Mucosa of descending colon (tissue), 3 donors: Measurements from ENCODE around the gene PER1. TPM values are rescaled to one million over a fixed set of nuclear protein-coding genes. Genes with fewer than 3 reads are reported as not detected.

Source experiments
- ATAC-seq: fragments of 200-7000 bp; cut with Tn5 transposase; one replicate; pipeline ENCODE4 v1.9.1; 2020; ENCODE audit warnings: mild to moderate bottlenecking, moderate library complexity
- DNase-seq, 3 donors: peaks; one replicate each; pipeline ENCODE4 v3.0.0-alpha.2; 2020
- H3K36me3 ChIP-seq: fragments of 200-600 bp; one replicate; pipeline ENCODE4 v1.8.0; 2021; ENCODE audit warnings: low read depth, mild to moderate bottlenecking
- H3K4me1 ChIP-seq: fragments of 200-600 bp; one replicate; pipeline ENCODE4 v1.8.0; 2021; ENCODE audit warnings: low read depth, mild to moderate bottlenecking
- H3K4me3 ChIP-seq: fragments of 200-600 bp; one replicate; pipeline ENCODE4 v1.8.0; 2021; ENCODE audit warnings: mild to moderate bottlenecking
- H3K9me3 ChIP-seq: fragments of 200-600 bp; one replicate; pipeline ENCODE4 v1.8.0; 2021; ENCODE audit warnings: mild to moderate bottlenecking
- intact Hi-C, 2 donors: fragments of 100-400 bp; cut with DNase I in 1 of 2; cut with micrococcal nuclease in 1 of 2; formaldehyde crosslinking; loops; one replicate each; pipeline versions ENCODE4 v1.11.0 to v1.11.1; 2022; cut with DNase I, micrococcal nuclease
- total RNA-seq, 3 donors: library from RNA; stranded (reverse); fragmentation: NEBNext Ultra II Directional in 2 of 3; extraction: Animal tissue kit (Norgen Biotek cat#: 25700) in 2 of 3; gene quantifications; one replicate each; pipeline versions ENCODE4 v1.2.1 to v1.2.4, GENCODE V29; 2021 to 2023
- TF ChIP-seq, protein P1 (sequence below): fragments of 200-600 bp; IDR thresholded peaks from one replicate; pipeline ENCODE4 v1.8.0; 2022; ENCODE audit warnings: antibody characterized with exemption, mild to moderate bottlenecking
- donor health status: DM: no; HTN: no; CAD: no; lungs with moderate emphysema.
- donor health status: DM: no; HTN: no; CAD: no.
- donor health status: DM: no; HTN: yes; CAD: no.

Gene PER1
- total RNA-seq, 3 donors from 2014 or later, result 14.9 to 185 (median 84.0) TPM

DNA sequence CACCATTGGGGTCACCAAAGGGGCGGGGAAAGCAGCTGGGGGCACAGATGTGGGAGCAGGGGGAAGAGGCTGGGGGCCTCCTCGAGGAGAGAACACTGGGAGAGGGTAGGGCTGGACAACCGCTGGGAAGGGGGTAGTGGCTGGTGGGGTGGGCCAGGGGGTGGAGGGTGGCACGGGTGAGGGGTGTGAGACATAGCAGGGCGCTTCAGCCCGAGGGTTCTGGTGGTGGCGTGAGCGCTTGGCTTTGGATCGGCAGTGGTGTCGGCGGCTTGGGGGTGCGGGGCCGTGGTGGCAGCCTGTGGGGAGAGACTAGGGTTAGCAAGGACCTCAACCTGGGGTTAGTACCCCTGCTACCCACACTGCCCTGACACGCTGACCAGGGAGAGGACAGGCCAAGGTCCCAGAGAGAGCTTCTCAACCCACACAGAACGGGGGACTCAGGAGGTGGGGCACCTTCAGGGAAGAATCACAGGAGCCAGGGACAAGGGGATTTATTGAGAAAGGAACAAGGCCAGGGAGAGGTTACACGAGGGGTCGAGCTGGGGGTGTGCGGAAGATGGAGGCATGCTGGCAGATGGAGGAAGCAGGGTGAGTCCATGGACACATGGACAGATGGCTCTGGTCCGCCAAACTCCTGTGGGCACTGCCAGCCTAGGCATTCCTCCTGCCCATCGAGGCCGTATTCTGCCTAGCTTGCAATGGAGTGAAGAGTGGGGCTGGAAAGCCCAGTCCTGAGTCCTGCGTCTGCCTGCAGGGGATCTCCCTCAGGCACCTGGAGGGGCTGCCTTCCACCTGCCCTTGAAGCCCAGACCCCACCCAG lies 8.4 kb downstream of the PER1 start:
- ATAC-seq (no peak), DNase-seq (peak in 1 of 3 donors; percentile 43)
- TF ChIP-seq, protein P1, sequence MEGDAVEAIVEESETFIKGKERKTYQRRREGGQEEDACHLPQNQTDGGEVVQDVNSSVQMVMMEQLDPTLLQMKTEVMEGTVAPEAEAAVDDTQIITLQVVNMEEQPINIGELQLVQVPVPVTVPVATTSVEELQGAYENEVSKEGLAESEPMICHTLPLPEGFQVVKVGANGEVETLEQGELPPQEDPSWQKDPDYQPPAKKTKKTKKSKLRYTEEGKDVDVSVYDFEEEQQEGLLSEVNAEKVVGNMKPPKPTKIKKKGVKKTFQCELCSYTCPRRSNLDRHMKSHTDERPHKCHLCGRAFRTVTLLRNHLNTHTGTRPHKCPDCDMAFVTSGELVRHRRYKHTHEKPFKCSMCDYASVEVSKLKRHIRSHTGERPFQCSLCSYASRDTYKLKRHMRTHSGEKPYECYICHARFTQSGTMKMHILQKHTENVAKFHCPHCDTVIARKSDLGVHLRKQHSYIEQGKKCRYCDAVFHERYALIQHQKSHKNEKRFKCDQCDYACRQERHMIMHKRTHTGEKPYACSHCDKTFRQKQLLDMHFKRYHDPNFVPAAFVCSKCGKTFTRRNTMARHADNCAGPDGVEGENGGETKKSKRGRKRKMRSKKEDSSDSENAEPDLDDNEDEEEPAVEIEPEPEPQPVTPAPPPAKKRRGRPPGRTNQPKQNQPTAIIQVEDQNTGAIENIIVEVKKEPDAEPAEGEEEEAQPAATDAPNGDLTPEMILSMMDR, result no peak
- no peaks in the 10 kb centered on the region for H3K9me3 ChIP-seq
- H3K4me3 ChIP-seq, result no peak overlapping the region
- intact Hi-C loops, result no loop called here
- H3K36me3 ChIP-seq, result peaks cover 29% of the 10 kb centered on the region
- peaks cover 9% of the 10 kb centered on the region for H3K4me1 ChIP-seq

- Histone ChIP-seq H3K4me3 (no peak overlapping the region), H3K9me3 (no peaks in the 10 kb centered on the region), H3K4me1 (peaks cover 15% of the 10 kb centered on the region), H3K36me3 (peaks cover 25% of the 10 kb centered on the region)
- TF ChIP-seq, protein P1, result no peak
- intact Hi-C loops, result no loop called here
- no peak for ATAC-seq
- peak in 1 of 3 donors; percentile 50 for DNase-seq
Measured at GRCh38 chr17:8142887-8143580, 9.2 kb downstream of the PER1 start.

DNA sequence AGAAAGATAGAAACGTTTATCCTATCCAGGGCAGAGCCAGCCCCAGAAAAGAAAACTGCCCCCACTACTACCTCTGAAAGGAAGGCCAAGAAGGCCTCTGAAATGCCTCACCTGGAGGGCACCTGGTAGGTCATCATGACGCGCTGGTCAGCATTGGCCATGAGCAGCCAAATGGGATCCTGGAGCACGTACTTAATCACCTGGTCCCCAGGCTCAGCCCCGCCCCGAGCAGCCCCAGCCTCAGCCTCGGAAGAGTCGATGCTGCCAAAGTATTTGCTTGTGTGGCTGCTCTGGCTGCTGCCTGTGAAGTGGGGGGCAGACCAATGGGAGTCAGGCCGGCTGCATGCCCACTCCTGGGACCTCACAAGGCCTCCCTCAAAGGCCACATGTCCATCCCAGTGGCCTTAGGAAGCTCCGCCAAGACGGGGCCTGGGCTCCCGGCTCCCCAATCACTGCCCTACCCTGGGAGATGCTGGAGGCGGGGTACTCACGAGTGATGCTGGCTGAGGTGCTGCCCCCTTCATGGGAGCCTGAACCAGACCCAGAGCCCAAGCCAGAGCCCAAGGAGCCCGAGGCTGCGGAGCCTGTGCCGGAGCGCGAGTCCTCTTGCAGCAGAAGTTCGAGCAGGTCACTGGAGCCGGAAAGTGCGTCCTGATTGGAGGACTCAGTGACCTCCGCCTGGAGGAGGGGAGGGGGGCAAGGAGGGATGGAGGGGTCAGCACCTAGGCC lies 9.9 kb downstream of the PER1 start:
- TF ChIP-seq, protein P1, result no peak
- Histone ChIP-seq H3K4me1 (peaks cover 17% of the 10 kb centered on the region), H3K4me3 (no peak overlapping the region), H3K36me3 (peaks cover 18% of the 10 kb centered on the region), H3K9me3 (no peaks in the 10 kb centered on the region)
- DNase-seq (peak in 1 of 3 donors; percentile 50), ATAC-seq (no peak)
- intact Hi-C loops, result no loop called here

DNA sequence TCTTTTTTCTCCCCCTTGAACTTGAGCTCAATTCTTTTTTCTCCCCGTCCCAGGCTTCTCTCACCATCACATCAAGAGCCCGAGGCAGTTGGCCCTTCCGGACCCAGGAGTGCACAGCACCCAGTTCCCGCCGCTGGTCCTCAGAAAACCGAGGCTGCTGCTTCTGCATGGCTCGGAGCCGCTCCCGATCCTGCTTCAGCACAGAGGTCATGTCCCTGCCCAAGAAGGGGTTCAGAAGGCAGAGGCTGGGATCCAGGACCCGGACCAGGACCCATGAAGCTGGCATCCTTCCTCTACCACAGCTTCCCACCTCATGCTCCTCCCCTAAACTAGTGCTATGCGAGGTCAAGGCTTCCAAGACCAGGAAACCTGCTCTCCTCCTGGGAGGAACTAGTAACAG lies 10.5 kb downstream of the PER1 start:
- Histone ChIP-seq H3K36me3 (peaks cover 12% of the 10 kb centered on the region), H3K4me1 (peaks cover 17% of the 10 kb centered on the region), H3K4me3 (no peak overlapping the region), H3K9me3 (no peaks in the 10 kb centered on the region)
- DNase-seq (peak in 1 of 3 donors; percentile 48), ATAC-seq (no peak)
- intact Hi-C loops, result no loop called here
- TF ChIP-seq, protein P1, result no peak

DNA sequence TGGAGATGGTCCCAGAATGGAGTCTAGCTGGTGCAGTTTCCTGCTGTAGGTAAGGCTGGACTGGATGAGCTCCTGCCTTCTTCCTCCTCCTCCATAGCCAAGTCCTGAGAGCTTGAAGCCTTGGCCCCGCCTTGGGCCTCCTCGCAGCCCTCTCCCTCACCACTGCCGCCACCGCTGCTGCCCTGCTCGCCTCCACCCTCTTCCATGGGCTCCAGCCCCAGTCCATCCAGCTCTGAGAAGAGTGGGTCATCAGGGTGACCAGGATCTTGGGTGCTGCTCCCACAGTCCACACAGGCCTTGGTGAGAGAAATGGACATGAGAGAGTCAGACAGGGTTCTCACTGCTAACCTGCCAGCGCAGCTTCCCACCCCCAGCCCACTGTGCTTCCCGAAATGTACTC lies 11.2 kb downstream of the PER1 start:
- intact Hi-C loops, result no loop called here
- H3K4me3 ChIP-seq, result no peak overlapping the region
- H3K36me3 ChIP-seq, result peaks cover 5% of the 10 kb centered on the region
- no peaks in the 10 kb centered on the region for H3K9me3 ChIP-seq
- ATAC-seq, result no peak
- TF ChIP-seq, protein P1, result no peak
- peak in 1 of 3 donors; percentile 49 for DNase-seq
- H3K4me1 ChIP-seq, result peaks cover 17% of the 10 kb centered on the region
